Measurements from ENCODE around the gene TMEM9. TPM values are rescaled to one million over a fixed set of nuclear protein-coding genes. Genes with fewer than 3 reads are reported as not detected.

TMEM9 gene
- total and polyA plus RNA-seq, 2 experiments from 2014 or later = 70.3 to 81.0 TPM

GRCh38 chr1:201103666-201104065 is 50.6 kb downstream of the TMEM9 start:
- Histone ChIP-seq H3K4me1 (ENCODE audit: insufficient read depth) (no peaks in the 10 kb centered on the region), H3K4me2 (ENCODE audit: unreplicated experiment) (no peak overlapping the region), H3K36me3 (ENCODE audit: low read depth) (no peaks in the 10 kb centered on the region), H2AFZ (no peak overlapping the region), H3K4me3 (no peak overlapping the region), H3K9me3 (ENCODE audit: low read depth) (no peaks in the 10 kb centered on the region), H3K9me2 (ENCODE audit: insufficient read depth) (no peaks in the 10 kb centered on the region), H4K20me1 (ENCODE audit: insufficient read depth) (no peaks in the 10 kb centered on the region), H3K27me3 (replicated peaks; ENCODE audit: insufficient read depth) (peaks cover 50% of the 10 kb centered on the region), H3K27ac (no peak overlapping the region), H3F3A (ENCODE audit: insufficient read depth) (no peaks in the 10 kb centered on the region), H3K79me2 (ENCODE audit: insufficient read depth) (no peaks in the 10 kb centered on the region), H3K9ac (no peak overlapping the region)
- 53 to 59% methylated on average over 8 to 9 of the region's 9 CpGs for WGBS, 2 experiments (ENCODE audit: low coverage in 1 of 2, low lambda C conversion rate in 2 of 2, missing lambda C conversion rate in 2 of 2)
- TF ChIP-seq EZH2 (IDR thresholded peaks at IDR 0.05; ENCODE audit: insufficient read depth, poor library complexity, severe bottlenecking) (no peak), EZH2phosphoT487 (IDR thresholded peaks at IDR 0.05; ENCODE audit: insufficient read depth, low read depth) (no peak)
- in situ Hi-C loops (cut with MboI) = no loop called here
- no peak for DNase-seq

GRCh38 chr1:201100169-201100930 is 53.9 kb downstream of the TMEM9 start:
- Histone ChIP-seq H2AFZ (no peak overlapping the region), H4K20me1 (ENCODE audit: insufficient read depth) (no peaks in the 10 kb centered on the region), H3K4me3 (no peak overlapping the region), H3K27me3 (replicated peaks; ENCODE audit: insufficient read depth) (peaks cover 51% of the 10 kb centered on the region), H3K9me2 (ENCODE audit: insufficient read depth) (no peaks in the 10 kb centered on the region), H3K4me2 (ENCODE audit: unreplicated experiment) (no peak overlapping the region), H3K9ac (no peak overlapping the region), H3K79me2 (ENCODE audit: insufficient read depth) (no peaks in the 10 kb centered on the region), H3K27ac (no peak overlapping the region), H3F3A (ENCODE audit: insufficient read depth) (no peaks in the 10 kb centered on the region), H3K36me3 (ENCODE audit: low read depth) (no peaks in the 10 kb centered on the region), H3K4me1 (ENCODE audit: insufficient read depth) (no peaks in the 10 kb centered on the region), H3K9me3 (ENCODE audit: low read depth) (no peaks in the 10 kb centered on the region)
- in situ Hi-C loops (cut with MboI) = no loop called here
- WGBS, 2 experiments (ENCODE audit: low coverage in 1 of 2, low lambda C conversion rate in 2 of 2, missing lambda C conversion rate in 2 of 2) = 62 to 70% methylated on average over 12 of the region's 12 CpGs
- TF ChIP-seq EZH2phosphoT487 (IDR thresholded peaks at IDR 0.05; ENCODE audit: insufficient read depth, low read depth) = no peak
- TF ChIP-seq EZH2 (IDR thresholded peaks at IDR 0.05; ENCODE audit: insufficient read depth, poor library complexity, severe bottlenecking) = no peak
- no peak for DNase-seq

DNA sequence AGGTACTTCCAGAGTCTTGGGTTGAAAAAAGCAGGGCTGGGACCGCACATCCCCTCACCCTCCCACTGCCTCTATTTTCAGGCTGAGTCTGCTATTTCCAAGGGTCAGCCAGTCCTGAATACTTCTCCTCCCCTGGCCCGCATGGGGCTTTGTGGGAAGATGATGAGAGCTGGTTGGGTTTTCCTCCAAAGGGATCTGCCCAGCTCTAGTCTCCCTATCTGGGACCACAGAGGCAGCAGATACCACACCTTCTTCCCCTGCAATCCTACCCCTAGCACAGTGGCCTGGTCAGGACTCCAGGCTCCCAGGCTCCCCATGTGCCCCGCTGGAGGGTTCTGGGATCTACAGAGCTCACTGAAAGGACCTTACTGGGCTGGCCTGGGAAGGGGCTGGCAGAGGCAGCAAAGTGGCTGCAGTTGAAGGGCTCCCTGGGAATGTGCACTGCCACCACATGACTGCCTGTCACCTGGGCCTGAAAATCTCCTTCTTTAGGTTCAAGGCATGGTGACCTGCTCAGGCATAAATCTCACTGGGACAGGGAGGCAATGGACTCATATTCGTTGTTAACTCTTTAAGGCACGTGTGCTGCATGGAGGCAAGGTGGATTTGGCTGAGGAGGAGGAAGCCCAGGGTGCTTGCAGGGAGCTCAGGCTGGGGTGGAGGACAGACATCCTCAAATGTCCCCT is 55.1 kb downstream of the TMEM9 start:
- 35% methylated on average over 5 of the region's 5 CpGs for WGBS, 2 experiments (ENCODE audit: low coverage in 1 of 2, low lambda C conversion rate in 2 of 2, missing lambda C conversion rate in 2 of 2)
- in situ Hi-C loops (cut with MboI) = no loop called here
- H3K27me3 ChIP-seq (replicated peaks; ENCODE audit: insufficient read depth) = peaks cover 46% of the 10 kb centered on the region

DNA sequence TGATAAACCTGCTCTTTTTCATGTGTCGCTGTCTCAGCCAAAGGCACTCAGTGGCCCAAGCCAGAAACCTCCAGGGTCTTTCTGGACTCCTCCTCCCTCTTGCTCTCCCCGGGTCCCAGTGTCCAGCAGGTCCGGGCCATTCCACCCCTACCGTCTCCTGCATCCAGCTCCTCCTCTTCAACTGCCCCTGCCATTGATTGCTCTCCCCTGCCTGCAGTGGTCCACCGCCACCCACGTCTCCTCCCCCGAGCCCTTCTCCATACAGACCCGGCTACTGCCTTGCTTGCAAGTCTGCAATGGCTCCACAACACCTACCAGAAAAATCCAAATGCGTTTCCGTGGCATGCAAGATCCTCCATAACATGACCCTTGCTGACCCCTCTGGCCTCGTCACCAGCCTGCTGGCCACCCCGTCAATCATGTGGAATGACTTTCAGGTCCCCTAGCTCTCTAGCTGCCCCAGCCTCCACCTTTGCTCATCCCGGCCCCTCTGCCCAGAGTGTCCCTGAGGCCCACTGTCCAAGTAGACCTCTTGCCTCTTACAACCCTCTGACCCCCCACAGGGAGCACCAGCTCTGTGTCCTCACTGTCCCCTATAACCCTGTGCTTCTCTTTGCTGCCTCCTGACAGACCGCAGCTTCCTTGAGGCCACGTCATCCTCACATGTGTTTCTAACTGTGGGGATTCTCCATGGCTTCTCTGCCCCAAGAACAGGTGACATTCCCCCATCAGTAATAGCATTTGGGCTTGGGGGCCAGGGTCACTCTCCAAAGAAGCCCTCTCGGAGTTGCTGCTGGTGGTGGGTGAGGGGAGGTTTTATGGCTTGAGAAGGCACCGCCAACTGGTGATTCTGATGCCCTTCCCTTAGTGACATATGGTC is 57.1 kb downstream of the TMEM9 start:
- Histone ChIP-seq H3K27ac (no peak overlapping the region), H3K27me3 (replicated peaks; ENCODE audit: insufficient read depth) (peaks cover 55% of the 10 kb centered on the region), H3K9me2 (ENCODE audit: insufficient read depth) (no peaks in the 10 kb centered on the region), H2AFZ (no peak overlapping the region), H3K4me3 (no peak overlapping the region), H3K9ac (no peak overlapping the region), H3K4me2 (ENCODE audit: unreplicated experiment) (no peak overlapping the region), H3K79me2 (ENCODE audit: insufficient read depth) (no peaks in the 10 kb centered on the region), H3K36me3 (ENCODE audit: low read depth) (no peaks in the 10 kb centered on the region), H3K9me3 (ENCODE audit: low read depth) (no peaks in the 10 kb centered on the region), H4K20me1 (ENCODE audit: insufficient read depth) (no peaks in the 10 kb centered on the region), H3K4me1 (ENCODE audit: insufficient read depth) (no peaks in the 10 kb centered on the region), H3F3A (ENCODE audit: insufficient read depth) (no peaks in the 10 kb centered on the region)
- 68 to 73% methylated on average over 17 of the region's 17 CpGs for WGBS, 2 experiments (ENCODE audit: low coverage in 1 of 2, low lambda C conversion rate in 2 of 2, missing lambda C conversion rate in 2 of 2)
- in situ Hi-C loops (cut with MboI) = no loop called here
- TF ChIP-seq EZH2 (IDR thresholded peaks at IDR 0.05; ENCODE audit: insufficient read depth, poor library complexity, severe bottlenecking) = no peak
- TF ChIP-seq EZH2phosphoT487 (IDR thresholded peaks at IDR 0.05; ENCODE audit: insufficient read depth, low read depth) = no peak
- no peak for DNase-seq

More for the DNA sequence above, 55.1 kb downstream of the TMEM9 start:
- Histone ChIP-seq H3K9me2 (ENCODE audit: insufficient read depth) (no peaks in the 10 kb centered on the region), H4K20me1 (ENCODE audit: insufficient read depth) (no peaks in the 10 kb centered on the region), H3K27ac (no peak overlapping the region), H3K9me3 (ENCODE audit: low read depth) (no peaks in the 10 kb centered on the region), H3F3A (ENCODE audit: insufficient read depth) (no peaks in the 10 kb centered on the region), H3K4me1 (ENCODE audit: insufficient read depth) (no peaks in the 10 kb centered on the region), H3K4me2 (ENCODE audit: unreplicated experiment) (no peak overlapping the region), H3K9ac (no peak overlapping the region), H3K4me3 (no peak overlapping the region), H3K36me3 (ENCODE audit: low read depth) (no peaks in the 10 kb centered on the region), H3K79me2 (ENCODE audit: insufficient read depth) (no peaks in the 10 kb centered on the region), H2AFZ (no peak overlapping the region)
- TF ChIP-seq EZH2phosphoT487 (IDR thresholded peaks at IDR 0.05; ENCODE audit: insufficient read depth, low read depth) (no peak), EZH2 (IDR thresholded peaks at IDR 0.05; ENCODE audit: insufficient read depth, poor library complexity, severe bottlenecking) (no peak)
- no peak for DNase-seq
